ENCODE data around the gene THSD7A.

DNA sequence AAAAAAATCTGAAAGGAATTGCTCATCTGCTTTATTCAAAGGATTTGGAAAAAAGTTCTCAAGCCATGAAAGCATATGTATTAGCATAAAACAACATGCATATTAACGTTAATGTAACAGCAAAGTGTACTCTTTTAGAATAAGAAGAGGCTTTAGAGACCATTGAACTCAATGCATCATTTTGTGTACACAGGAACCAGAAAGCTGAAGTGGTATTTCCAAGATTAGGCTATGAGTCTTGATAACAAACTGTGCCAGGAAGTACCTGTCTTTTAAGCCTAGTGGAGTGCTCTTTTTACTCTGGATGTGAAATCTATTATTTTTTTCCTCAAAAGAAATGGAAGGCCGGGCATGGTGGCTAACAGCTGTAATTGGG, 164.2 kb downstream of the THSD7A start:
- TF ChIP-seq, protein P1, sequence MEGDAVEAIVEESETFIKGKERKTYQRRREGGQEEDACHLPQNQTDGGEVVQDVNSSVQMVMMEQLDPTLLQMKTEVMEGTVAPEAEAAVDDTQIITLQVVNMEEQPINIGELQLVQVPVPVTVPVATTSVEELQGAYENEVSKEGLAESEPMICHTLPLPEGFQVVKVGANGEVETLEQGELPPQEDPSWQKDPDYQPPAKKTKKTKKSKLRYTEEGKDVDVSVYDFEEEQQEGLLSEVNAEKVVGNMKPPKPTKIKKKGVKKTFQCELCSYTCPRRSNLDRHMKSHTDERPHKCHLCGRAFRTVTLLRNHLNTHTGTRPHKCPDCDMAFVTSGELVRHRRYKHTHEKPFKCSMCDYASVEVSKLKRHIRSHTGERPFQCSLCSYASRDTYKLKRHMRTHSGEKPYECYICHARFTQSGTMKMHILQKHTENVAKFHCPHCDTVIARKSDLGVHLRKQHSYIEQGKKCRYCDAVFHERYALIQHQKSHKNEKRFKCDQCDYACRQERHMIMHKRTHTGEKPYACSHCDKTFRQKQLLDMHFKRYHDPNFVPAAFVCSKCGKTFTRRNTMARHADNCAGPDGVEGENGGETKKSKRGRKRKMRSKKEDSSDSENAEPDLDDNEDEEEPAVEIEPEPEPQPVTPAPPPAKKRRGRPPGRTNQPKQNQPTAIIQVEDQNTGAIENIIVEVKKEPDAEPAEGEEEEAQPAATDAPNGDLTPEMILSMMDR (IDR thresholded peaks at IDR 0.05), result no peak
- no peak for TF ChIP-seq ZFX (IDR thresholded peaks at IDR 0.05; ENCODE audit: borderline replicate concordance)

Measured in 22Rv1 (cell line).